HepG2 (cell line): Measurements from ENCODE around the gene QSER1. TPM values are rescaled to one million over a fixed set of nuclear protein-coding genes. Genes with fewer than 3 reads are reported as not detected.

Experiments used
- ATAC-seq: fragments of 200-7000 bp; cut with Tn5 transposase; 3 replicates; pipeline ENCODE4 v1.9.1; 2020; ENCODE audit warnings: mild to moderate bottlenecking, moderate library complexity
- BruUV-seq: library from RNA; stranded (reverse); fragments of 400-500 nt; replicated peaks from 2 replicates; lab custom pipeline; 2021; lab: Mats Ljungman, UMichigan
- CTCF ChIA-PET: fragments of 300-600 bp; formaldehyde crosslinking; extraction: SDS; loops from one replicate; lab custom pipeline; 2021; ENCODE audit warnings: low total read pairs, inconsistent platforms, low intra/inter-chr PET ratio; lab: Yijun Ruan, JAX
- POLR2A ChIA-PET: fragments of 350-600 bp; sonication (Branson Sonifier 250); formaldehyde crosslinking; loops from one replicate; lab custom pipeline; 2020; ENCODE audit warnings: antibody characterized with exemption, inconsistent platforms; lab: Yijun Ruan, JAX
- DNase-seq: peaks from one replicate; pipeline ENCODE4 v3.0.0-alpha.2; 2015; ENCODE audit warnings: low spot score
- FAIRE-seq: peaks from 3 replicates; lab custom pipeline; 2011; peaks lifted over from hg19 to GRCh38; lab: Jason Lieb, UNC
- H2AFZ ChIP-seq: one replicate; pipeline ENCODE4 v1.6.1; 2011; ENCODE audit warnings: low read length, inconsistent platforms
- H3K27ac ChIP-seq: fragments of 300-600 bp; 3 replicates; pipeline ENCODE4 v1.8.0; 2011; ENCODE audit warnings: mixed run types, mild to moderate bottlenecking, mixed read lengths, low read length, inconsistent platforms; ENCODE audit not compliant: insufficient read depth; ENCODE audit errors: extremely low read length
- H3K27me3 ChIP-seq, 2 experiments: fragments of 200-600 bp in 1 of 2; 2 replicates in 1 of 2; 3 replicates in 1 of 2; pipeline versions ENCODE4 v1.6.0 to v1.8.0; 2011; ENCODE audit warnings: low read length in 2 of 2, mild to moderate bottlenecking in 2 of 2, moderate library complexity in 2 of 2, inconsistent platforms in 1 of 2; ENCODE audit not compliant: insufficient read depth in 2 of 2, control insufficient read depth in 1 of 2
- H3K36me3 ChIP-seq, 2 experiments: fragments of 200-600 bp in 1 of 2; replicated peaks in 1 of 2; 2 replicates in 1 of 2; 3 replicates in 1 of 2; pipeline versions ENCODE4 v1.5.1 to v1.8.0; 2011; ENCODE audit warnings: low read length in 2 of 2, inconsistent platforms in 1 of 2; ENCODE audit not compliant: insufficient read depth in 2 of 2, control insufficient read depth in 1 of 2
- H3K4me1 ChIP-seq: 2 replicates; pipeline ENCODE4 v1.5.1; 2012; ENCODE audit warnings: low read length, inconsistent platforms; ENCODE audit not compliant: insufficient read depth
- H3K4me2 ChIP-seq: 2 replicates; pipeline ENCODE4 v1.6.0; 2011; ENCODE audit warnings: low read depth, low read length, inconsistent platforms
- H3K4me3 ChIP-seq, 3 experiments: fragments of 200-600 bp in 1 of 3; sonication (generic), shearing (Covaris generic) in 1 of 3; replicated peaks in 1 of 3; 2 replicates each; pipeline ENCODE4 v1.5.1; 2011 to 2016; ENCODE audit warnings: low read length in 3 of 3, inconsistent platforms in 2 of 3, low read depth in 2 of 3, mild to moderate bottlenecking in 2 of 3, control low read depth in 1 of 3, mixed read lengths in 1 of 3; ENCODE audit not compliant: insufficient read depth in 1 of 3
- H3K79me2 ChIP-seq: one replicate; pipeline ENCODE4 v1.6.1; 2011; ENCODE audit warnings: low read length, inconsistent platforms; ENCODE audit not compliant: insufficient read depth
- H3K9ac ChIP-seq: 2 replicates; pipeline ENCODE4 v1.6.0; 2011; ENCODE audit warnings: mild to moderate bottlenecking, low read depth, low read length, inconsistent platforms; ENCODE audit not compliant: insufficient read depth
- H3K9me3 ChIP-seq: 2 replicates; pipeline ENCODE4 v1.5.1; 2012; ENCODE audit warnings: mild to moderate bottlenecking, low read length
- H4K20me1 ChIP-seq: 2 replicates; pipeline ENCODE4 v1.6.0; 2011; ENCODE audit warnings: inconsistent platforms, mild to moderate bottlenecking, low read length, moderate library complexity; ENCODE audit not compliant: insufficient read depth
- ARHGAP35 ChIP-seq: sonication (generic); formaldehyde crosslinking; IDR thresholded peaks from 2 replicates; pipeline ENCODE4 v1.9.0; 2022; ENCODE audit warnings: mild to moderate bottlenecking, inconsistent platforms, moderate library complexity, missing genetic modification reagents, borderline replicate concordance
- DBP ChIP-seq: sonication (generic); formaldehyde crosslinking; IDR thresholded peaks from 2 replicates; pipeline ENCODE4 v1.4.0; 2020; ENCODE audit warnings: missing genetic modification reagents; ENCODE audit errors: not compliant biosample characterization
- GZF1 ChIP-seq: sonication (generic); formaldehyde crosslinking; IDR thresholded peaks from 2 replicates; pipeline ENCODE4 v1.5.1; 2020; ENCODE audit warnings: mild to moderate bottlenecking, missing genetic modification reagents
- HIVEP1 ChIP-seq: sonication (generic); formaldehyde crosslinking; IDR thresholded peaks from 2 replicates; pipeline ENCODE4 v1.4.0; 2020; ENCODE audit warnings: mild to moderate bottlenecking, missing genetic modification reagents
- HNF1A ChIP-seq, 2 experiments: sonication (generic) in 1 of 2; formaldehyde crosslinking in 1 of 2; IDR thresholded peaks; 2 replicates each; pipeline versions ENCODE4 v1.4.0 to v1.6.1; 2016 to 2020; ENCODE audit warnings: borderline replicate concordance in 1 of 2, low read depth in 1 of 2, mild to moderate bottlenecking in 1 of 2, missing genetic modification reagents in 1 of 2
- MAZ ChIP-seq, 2 experiments: sonication (generic) in 1 of 2; formaldehyde crosslinking in 1 of 2; IDR thresholded peaks; 2 replicates each; pipeline versions ENCODE4 v1.5.0 to v1.6.1; 2012 to 2020; ENCODE audit warnings: low read depth in 2 of 2, mild to moderate bottlenecking in 2 of 2, borderline replicate concordance in 1 of 2, improper control_type of control experiment in 1 of 2, low read length in 1 of 2, missing genetic modification reagents in 1 of 2, moderate library complexity in 1 of 2
- MED8 ChIP-seq: sonication (generic); formaldehyde crosslinking; IDR thresholded peaks from 2 replicates; pipeline ENCODE4 v1.8.1; 2023; ENCODE audit warnings: mild to moderate bottlenecking, missing genetic modification reagents; ENCODE audit not compliant: insufficient replicate concordance
- MYNN ChIP-seq: sonication (generic); formaldehyde crosslinking; IDR thresholded peaks from 2 replicates; pipeline ENCODE4 v1.4.0; 2020; ENCODE audit warnings: mild to moderate bottlenecking, low read depth, missing genetic modification reagents
- SOX5 ChIP-seq: IDR thresholded peaks from 2 replicates; pipeline ENCODE4 v1.6.1; 2016; ENCODE audit warnings: borderline replicate concordance
- ZNF558 ChIP-seq: sonication (generic); formaldehyde crosslinking; IDR thresholded peaks from 2 replicates; pipeline ENCODE4 v1.9.0; 2022; ENCODE audit warnings: mild to moderate bottlenecking, missing genetic modification reagents, borderline replicate concordance
- ZNF7 ChIP-seq: IDR thresholded peaks from 2 replicates; pipeline ENCODE4 v1.6.1; 2016; ENCODE audit warnings: missing biosample characterization, missing genetic modification reagents
- ZNF747 ChIP-seq: sonication (generic); formaldehyde crosslinking; IDR thresholded peaks from 2 replicates; pipeline ENCODE4 v1.8.1; 2023; ENCODE audit warnings: missing genetic modification reagents, mild to moderate bottlenecking, borderline replicate concordance
- ZSCAN20 ChIP-seq: sonication (generic); formaldehyde crosslinking; IDR thresholded peaks from 2 replicates; pipeline ENCODE4 v1.4.0; 2020; ENCODE audit warnings: missing genetic modification reagents, mild to moderate bottlenecking, borderline replicate concordance
- WGBS: methylation state at CpG from one replicate; pipeline ENCODE4 v1.1.6; 2017; ENCODE audit warnings: low lambda C conversion rate; 5-methylcytosine and 5-hydroxymethylcytosine counted together
- in situ Hi-C: cut with HindIII; loops from 2 replicates; pipeline ENCODE4 v1.10.0; 2017; ENCODE audit warnings: low pct_unique_long_range_greater_than_20kb; ENCODE audit not compliant: extremely low pct_ligation_motif_present
- intact Hi-C: fragments of 100-400 bp; cut with micrococcal nuclease; formaldehyde crosslinking; loops from one replicate; pipeline ENCODE4 v1.10.0; 2022; ENCODE audit not compliant: unreplicated experiment
- polyA plus RNA-seq, 8 experiments: library from polyadenylated mRNA; depleted of rRNA in 3 of 8; stranded (reverse) in 7 of 8; unstranded in 1 of 8; fragments of >200 nt; fragmentation: Illumina TruSeq in 4 of 8; extraction: Trizol in 4 of 8; gene quantifications; 2 replicates each; pipeline versions ENCODE4 v1.2.1 to v1.2.3, GENCODE V29; 2011 to 2016; ENCODE audit warnings: low read depth in 4 of 8, missing spikeins in 1 of 8, mixed read lengths in 1 of 8; ENCODE audit not compliant: insufficient read depth in 1 of 8
- total RNA-seq, 5 experiments: library from RNA; depleted of rRNA; stranded (reverse); fragments of >200 nt; fragmentation: Illumina TruSeq; extraction: Trizol; gene quantifications; 2 replicates each; pipeline ENCODE4 v1.2.3, GENCODE V29; 2016; ENCODE audit warnings: low read depth in 1 of 5
- TF ChIP-seq, protein P1 (sequence below): sonication (generic); formaldehyde crosslinking; IDR thresholded peaks from 2 replicates; pipeline ENCODE4 v1.4.0; 2020; ENCODE audit warnings: missing genetic modification reagents, borderline replicate concordance
- TF ChIP-seq, protein P2 (sequence below): sonication (generic); formaldehyde crosslinking; IDR thresholded peaks from 2 replicates; pipeline ENCODE4 v1.5.0; 2020; ENCODE audit warnings: mild to moderate bottlenecking, missing genetic modification reagents

QSER1 gene
- total and polyA plus RNA-seq, 2 of the 13 experiments (the other 11 are each of a cell fraction or from before 2014, with no cell fraction given): 8.9 to 17.3 TPM

DNA sequence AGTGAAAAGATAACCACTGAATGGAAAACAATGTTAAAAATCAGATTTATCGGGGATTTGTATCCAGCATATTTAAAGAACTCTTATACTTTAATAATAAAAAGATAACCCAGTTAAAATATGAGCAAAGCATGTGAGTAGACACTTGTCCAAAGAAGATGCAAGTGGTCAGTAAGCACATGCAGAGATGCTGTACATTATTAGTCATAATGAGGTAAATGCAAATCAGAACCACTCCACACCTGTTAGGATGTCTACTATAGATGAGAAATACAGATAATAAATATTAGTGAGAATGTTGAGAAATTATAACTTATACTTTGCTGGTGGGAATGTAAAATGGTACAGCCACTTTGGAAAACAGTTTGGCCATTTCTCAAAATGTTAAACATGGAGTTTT lies 28.0 kb downstream of the QSER1 start:
- CTCF ChIA-PET: no interaction called here
- Histone ChIP-seq H3K27ac (no peak overlapping the region), H3K27me3 (no peaks in the 10 kb centered on the region), H3K4me2 (no peak overlapping the region), H3K9me3 (no peaks in the 10 kb centered on the region), H2AFZ (no peak overlapping the region), H3K4me1 (no peaks in the 10 kb centered on the region), H3K4me3 (no peak overlapping the region), H4K20me1 (no peaks in the 10 kb centered on the region), H3K36me3 (no peaks in the 10 kb centered on the region; a peak in 2 of 5 replicates), H3K9ac (no peak overlapping the region), H3K79me2 (peaks cover 55% of the 10 kb centered on the region)
- POLR2A ChIA-PET: no interaction called here
- no TSS peak for BruUV-seq
- FAIRE-seq: no peak
- DNase-seq: no peak
- no peak for ATAC-seq
- TF ChIP-seq ZNF7 (no peak), ZNF747 (CRISPR knock-in tag) (no peak), SOX5 (CRISPR knock-in tag) (no peak), DBP (CRISPR knock-in tag) (no peak), GZF1 (CRISPR knock-in tag) (no peak), MAZ (IDR thresholded peaks at IDR 0.05; ENCODE audit: borderline replicate concordance, low read depth, low read length) (no peak), MAZ (CRISPR knock-in tag; IDR thresholded peaks at IDR 0.05; ENCODE audit: low read depth) (no peak), MYNN (CRISPR knock-in tag) (no peak), ZNF558 (CRISPR knock-in tag) (no peak), HIVEP1 (CRISPR knock-in tag) (no peak), HNF1A (IDR thresholded peaks at IDR 0.05; ENCODE audit: low read depth) (no peak), HNF1A (CRISPR knock-in tag; IDR thresholded peaks at IDR 0.05; ENCODE audit: borderline replicate concordance) (no peak), ARHGAP35 (CRISPR knock-in tag) (no peak), ZSCAN20 (CRISPR knock-in tag) (no peak), MED8 (CRISPR knock-in tag) (no peak)
- TF ChIP-seq, protein P1, sequence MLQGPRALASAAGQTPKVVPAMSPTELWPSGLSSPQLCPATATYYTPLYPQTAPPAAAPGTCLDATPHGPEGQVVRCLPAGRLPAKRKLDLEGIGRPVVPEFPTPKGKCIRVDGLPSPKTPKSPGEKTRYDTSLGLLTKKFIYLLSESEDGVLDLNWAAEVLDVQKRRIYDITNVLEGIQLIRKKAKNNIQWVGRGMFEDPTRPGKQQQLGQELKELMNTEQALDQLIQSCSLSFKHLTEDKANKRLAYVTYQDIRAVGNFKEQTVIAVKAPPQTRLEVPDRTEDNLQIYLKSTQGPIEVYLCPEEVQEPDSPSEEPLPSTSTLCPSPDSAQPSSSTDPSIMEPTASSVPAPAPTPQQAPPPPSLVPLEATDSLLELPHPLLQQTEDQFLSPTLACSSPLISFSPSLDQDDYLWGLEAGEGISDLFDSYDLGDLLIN (CRISPR knock-in tag): no peak
- TF ChIP-seq, protein P2, sequence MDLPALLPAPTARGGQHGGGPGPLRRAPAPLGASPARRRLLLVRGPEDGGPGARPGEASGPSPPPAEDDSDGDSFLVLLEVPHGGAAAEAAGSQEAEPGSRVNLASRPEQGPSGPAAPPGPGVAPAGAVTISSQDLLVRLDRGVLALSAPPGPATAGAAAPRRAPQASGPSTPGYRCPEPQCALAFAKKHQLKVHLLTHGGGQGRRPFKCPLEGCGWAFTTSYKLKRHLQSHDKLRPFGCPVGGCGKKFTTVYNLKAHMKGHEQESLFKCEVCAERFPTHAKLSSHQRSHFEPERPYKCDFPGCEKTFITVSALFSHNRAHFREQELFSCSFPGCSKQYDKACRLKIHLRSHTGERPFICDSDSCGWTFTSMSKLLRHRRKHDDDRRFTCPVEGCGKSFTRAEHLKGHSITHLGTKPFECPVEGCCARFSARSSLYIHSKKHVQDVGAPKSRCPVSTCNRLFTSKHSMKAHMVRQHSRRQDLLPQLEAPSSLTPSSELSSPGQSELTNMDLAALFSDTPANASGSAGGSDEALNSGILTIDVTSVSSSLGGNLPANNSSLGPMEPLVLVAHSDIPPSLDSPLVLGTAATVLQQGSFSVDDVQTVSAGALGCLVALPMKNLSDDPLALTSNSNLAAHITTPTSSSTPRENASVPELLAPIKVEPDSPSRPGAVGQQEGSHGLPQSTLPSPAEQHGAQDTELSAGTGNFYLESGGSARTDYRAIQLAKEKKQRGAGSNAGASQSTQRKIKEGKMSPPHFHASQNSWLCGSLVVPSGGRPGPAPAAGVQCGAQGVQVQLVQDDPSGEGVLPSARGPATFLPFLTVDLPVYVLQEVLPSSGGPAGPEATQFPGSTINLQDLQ (CRISPR knock-in tag): no peak
- in situ Hi-C loops: no loop called here
- 98% methylated on average over 1 of the region's 1 CpG for WGBS
- intact Hi-C loops: no loop called here
